Measurements from ENCODE around the gene RGS5. TPM values are rescaled to one million over a fixed set of nuclear protein-coding genes. Genes with fewer than 3 reads are reported as not detected.

The RGS5 gene
- total and polyA plus RNA-seq, 4 donors = 4.6 to 12.7 (median 7.4) TPM

- no peak for TF ChIP-seq CTCF (IDR thresholded peaks at IDR 0.05; ENCODE audit: low read depth, low read length, missing input control)
- TF ChIP-seq FOXA2 (IDR thresholded peaks at IDR 0.05) = no peak
- no peak for TF ChIP-seq SP1 (IDR thresholded peaks at IDR 0.05)
- no peak for TF ChIP-seq HNF4A (conservative IDR thresholded peaks at IDR 0.05)
- TF ChIP-seq YY1 (IDR thresholded peaks at IDR 0.05) = no peak
Measured at GRCh38 chr1:163176797-163177196, 25.9 kb downstream of the RGS5 start (continued).

GRCh38 chr1:163174524-163175437 lies 27.9 kb downstream of the RGS5 start:
- Histone ChIP-seq H3K9ac (ENCODE audit: low read depth in 1 of 2, low read length in 2 of 2) (no peak overlapping the region), H3K27me3 (ENCODE audit: control insufficient read depth in 4 of 4, insufficient read depth in 4 of 4, low read length in 3 of 4) (peaks cover 0 to 5% (median 0%) of the 10 kb centered on the region in 4 donors), H3K4me1 (ENCODE audit: control insufficient read depth in 4 of 4, insufficient read depth in 4 of 4, low read length in 3 of 4) (peaks cover 0 to 2% (median 0%) of the 10 kb centered on the region in 4 donors), H3K36me3 (ENCODE audit: control insufficient read depth in 4 of 4, insufficient read depth in 3 of 4, low read depth in 1 of 4, low read length in 3 of 4) (no peaks in the 10 kb centered on the region), H3K9me3 (ENCODE audit: control insufficient read depth in 4 of 4, low read length in 3 of 4) (no peaks in the 10 kb centered on the region), H3K27ac (ENCODE audit: low read depth in 1 of 2, low read length in 2 of 2) (no peak overlapping the region), H3K4me3 (ENCODE audit: low read depth in 1 of 3, low read length in 3 of 3) (no peak overlapping the region)
- WGBS = 43% methylated on average over 18 of the region's 18 CpGs
- DNase-seq (ENCODE audit: low spot score) = peak; percentile 44
- TF ChIP-seq RAD21 (IDR thresholded peaks at IDR 0.05) (peak; percentile 87 to 91), ATF3 (IDR thresholded peaks at IDR 0.05) (no peak), CTCF (IDR thresholded peaks at IDR 0.05; ENCODE audit: low read depth, low read length, missing input control) (peak; percentile 89), FOXA2 (IDR thresholded peaks at IDR 0.05) (no peak)

GRCh38 chr1:163173121-163173520 lies 29.6 kb downstream of the RGS5 start:
- H3K36me3 ChIP-seq (ENCODE audit: control insufficient read depth in 4 of 4, insufficient read depth in 3 of 4, low read depth in 1 of 4, low read length in 3 of 4) = no peaks in the 10 kb centered on the region
- peaks cover 0 to 2% (median 0%) of the 10 kb centered on the region in 4 donors for H3K4me1 ChIP-seq (ENCODE audit: control insufficient read depth in 4 of 4, insufficient read depth in 4 of 4, low read length in 3 of 4)
- H3K27me3 ChIP-seq (ENCODE audit: control insufficient read depth in 4 of 4, insufficient read depth in 4 of 4, low read length in 3 of 4) = peaks cover 0 to 5% (median 0%) of the 10 kb centered on the region in 4 donors
- no peak overlapping the region for H3K4me3 ChIP-seq (ENCODE audit: low read depth in 1 of 3, low read length in 3 of 3)
- TF ChIP-seq RXRA (IDR thresholded peaks at IDR 0.05) = no peak
- TF ChIP-seq ZBTB33 (IDR thresholded peaks at IDR 0.05) = no peak
- TF ChIP-seq TAF1 (conservative IDR thresholded peaks at IDR 0.05) = no peak
- no peak for TF ChIP-seq SP1 (IDR thresholded peaks at IDR 0.05)
- WGBS = 60% methylated on average over 4 of the region's 4 CpGs
- no peak overlapping the region for H3K9ac ChIP-seq (ENCODE audit: low read depth in 1 of 2, low read length in 2 of 2)
- no peaks in the 10 kb centered on the region for H3K9me3 ChIP-seq (ENCODE audit: control insufficient read depth in 4 of 4, low read length in 3 of 4)
- no peak overlapping the region for H3K27ac ChIP-seq (ENCODE audit: low read depth in 1 of 2, low read length in 2 of 2)
- DNase-seq (ENCODE audit: low spot score) = no peak

Data from liver (tissue), 9 donors.